Smooth muscle cell of trachea (primary cell): ENCODE measurements around the gene ARRDC3. TPM values are rescaled to one million over a fixed set of nuclear protein-coding genes. Genes with fewer than 3 reads are reported as not detected.

Source experiments
- total RNA-seq: library from RNA; depleted of rRNA; stranded (reverse); fragments of >200 nt; gene quantifications from 2 replicates; pipeline ENCODE4 v1.2.1, GENCODE V29; 2014

The ARRDC3 gene
- 90.8 and 110 TPM in 2 replicates for total RNA-seq

GRCh38 chr5:91383027-91383955 lies at the start of gene ARRDC3:
ARRDC3 (minus strand) TSS chr5:91383317; CDS start chr5:91383092, 225 bp downstream.

